ENCODE measurements around the gene NOTUM. TPM values are rescaled to one million over a fixed set of nuclear protein-coding genes. Genes with fewer than 3 reads are reported as not detected.

The NOTUM gene
- total and polyA plus RNA-seq, 2 of the 4 experiments (the other 2 are of a cell fraction), result 0.05 TPM; not detected in 1

DNA sequence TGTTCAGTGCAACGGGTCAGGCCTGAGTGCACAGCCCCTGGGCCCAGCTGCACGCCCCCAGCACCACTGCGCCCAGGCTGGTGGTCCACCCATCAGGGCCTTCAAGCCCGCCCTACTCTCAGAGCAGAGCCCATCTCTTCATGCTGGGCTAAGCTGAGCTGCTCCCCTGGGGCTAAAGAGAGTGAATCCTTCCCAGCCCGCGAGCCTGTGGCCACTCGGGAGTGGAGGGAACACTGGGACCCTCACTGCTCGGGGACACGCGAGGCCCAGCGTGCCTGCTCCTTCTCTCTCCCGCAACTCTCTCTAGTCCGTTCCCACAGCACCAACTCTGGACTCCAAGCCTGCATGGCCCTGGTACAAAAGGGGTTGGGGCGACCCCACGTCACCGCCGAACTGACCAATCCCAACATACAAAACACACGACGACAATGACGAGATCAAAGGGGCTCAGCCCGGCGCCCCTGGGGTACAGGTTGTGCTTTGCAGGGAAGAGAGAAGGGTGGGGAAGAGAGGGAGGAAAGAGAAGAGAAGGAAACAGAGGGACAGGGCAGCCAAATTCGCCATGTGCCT, 38.9 kb downstream of the NOTUM start:
- Histone ChIP-seq H3K4me3 (ENCODE audit: insufficient read depth, low read depth, low read length) (no peak overlapping the region), H3K9me3 (ENCODE audit: control insufficient read depth, insufficient read depth, low read length) (no peaks in the 10 kb centered on the region), H3K4ac (ENCODE audit: low read depth, low read length) (no peak overlapping the region; the same call in 1 of the 2 replicates), H4K20me1 (ENCODE audit: insufficient read depth, low read length) (peaks cover 86% of the 10 kb centered on the region), H3K27ac (ENCODE audit: insufficient read depth, low read length) (no peak overlapping the region), H3K4me2 (ENCODE audit: low read depth, low read length) (no peak overlapping the region; the same call in 1 of the 2 replicates), H3K18ac (ENCODE audit: low read depth, low read length) (no peak overlapping the region), H3K4me1 (ENCODE audit: control insufficient read depth, insufficient read depth, low read length) (peaks cover 36% of the 10 kb centered on the region), H3K36me3 (ENCODE audit: control insufficient read depth, insufficient read depth, low read length) (peaks cover 32% of the 10 kb centered on the region), H4K91ac (ENCODE audit: insufficient read depth, low read depth, low read length) (no peak overlapping the region), H2AK9ac (replicated peaks; ENCODE audit: low read depth, low read length, poor library complexity) (no peak overlapping the region), H4K5ac (ENCODE audit: low read depth, low read length) (no peak overlapping the region; the same call in 1 of the 2 replicates), H2BK15ac (ENCODE audit: low read depth, low read length) (no peak overlapping the region), H3K9me1 (ENCODE audit: insufficient read depth, low read length) (peaks cover 22% of the 10 kb centered on the region), H2BK20ac (ENCODE audit: low read depth, low read length) (no peak overlapping the region), H2BK5ac (ENCODE audit: low read depth, low read length, poor library complexity, severe bottlenecking) (peak overlapping the region; percentile 11), H3K79me1 (ENCODE audit: low read depth in 1 of 2, low read length in 2 of 2) (peaks cover 13 to 76% of the 10 kb centered on the region in 2 experiments), H2BK120ac (ENCODE audit: low read depth, low read length) (no peak overlapping the region), H4K8ac (ENCODE audit: low read depth in 2 of 2, low read length in 2 of 2) (no peak overlapping the region), H3K9ac (ENCODE audit: low read depth, low read length) (no peak overlapping the region), H2AK5ac (ENCODE audit: low read depth, low read length) (0 out of 2 replicates have a peak overlapping the region, but pooled peaks have one; percentile 52), H3K14ac (replicated peaks; ENCODE audit: low read depth, low read length) (no peak overlapping the region), H3K56ac (ENCODE audit: extremely low read depth, insufficient read depth, low read length) (no peak overlapping the region), H3K23ac (ENCODE audit: low read depth, low read length) (no peak overlapping the region), H3K27me3 (ENCODE audit: control insufficient read depth, insufficient read depth, low read length) (no peaks in the 10 kb centered on the region), H2AFZ (replicated peaks; ENCODE audit: low read length, poor library complexity) (no peak overlapping the region)
- ChIA-PET CTCF (no interaction called here), POLR2A (ENCODE audit: unreplicated experiment) (no interaction called here)
- DNase-seq, result no peak
- ATAC-seq (ENCODE audit: low read depth), result no peak
- WGBS, 2 experiments (ENCODE audit: extremely low coverage in 2 of 2, insufficient read length in 1 of 2), result 92% methylated on average over 8 of the region's 23 CpGs; no CpG with 5 or more reads in 1 of the 2 experiments
- in situ Hi-C loops (cut with MboI; ENCODE audit: low sequenced_read_pairs) (no loop called here), intact Hi-C loops (cut with micrococcal nuclease) (no loop called here), dilution Hi-C loops (cut with HindIII; ENCODE audit: low sequenced_read_pairs, unreplicated experiment) (no loop called here)
- TF ChIP-seq RAD21 (IDR thresholded peaks at IDR 0.05; ENCODE audit: low read length) (no peak), MXI1 (IDR thresholded peaks at IDR 0.05; ENCODE audit: borderline replicate concordance, low read depth, low read length) (no peak), FOS (IDR thresholded peaks at IDR 0.05; ENCODE audit: low read depth, low read length) (no peak), CEBPB (IDR thresholded peaks at IDR 0.05; ENCODE audit: low read depth, low read length) (no peak), CTCF (conservative IDR thresholded peaks at IDR 0.05; ENCODE audit: low read depth, low read length) (no peak), SMC3 (IDR thresholded peaks at IDR 0.05; ENCODE audit: low read depth, low read length) (no peak), USF2 (IDR thresholded peaks at IDR 0.05; ENCODE audit: low read depth, low read length) (no peak), BHLHE40 (IDR thresholded peaks at IDR 0.05; ENCODE audit: low read depth, low read length) (no peak), MAFK (IDR thresholded peaks at IDR 0.05; ENCODE audit: low read depth, low read length) (no peak), RFX5 (IDR thresholded peaks at IDR 0.05; ENCODE audit: low read depth, low read length) (no peak), MAZ (IDR thresholded peaks at IDR 0.05; ENCODE audit: borderline replicate concordance, low read depth, low read length) (no peak), NFE2L2 (IDR thresholded peaks at IDR 0.05; ENCODE audit: low read depth, low read length) (no peak), POLR2A (IDR thresholded peaks at IDR 0.05; ENCODE audit: low read depth, low read length) (no peak), RCOR1 (IDR thresholded peaks at IDR 0.05; ENCODE audit: insufficient replicate concordance, low read length) (no peak), CHD1 (IDR thresholded peaks at IDR 0.05; ENCODE audit: low read depth, low read length) (no peak)
- TF ChIP-seq, protein P1, sequence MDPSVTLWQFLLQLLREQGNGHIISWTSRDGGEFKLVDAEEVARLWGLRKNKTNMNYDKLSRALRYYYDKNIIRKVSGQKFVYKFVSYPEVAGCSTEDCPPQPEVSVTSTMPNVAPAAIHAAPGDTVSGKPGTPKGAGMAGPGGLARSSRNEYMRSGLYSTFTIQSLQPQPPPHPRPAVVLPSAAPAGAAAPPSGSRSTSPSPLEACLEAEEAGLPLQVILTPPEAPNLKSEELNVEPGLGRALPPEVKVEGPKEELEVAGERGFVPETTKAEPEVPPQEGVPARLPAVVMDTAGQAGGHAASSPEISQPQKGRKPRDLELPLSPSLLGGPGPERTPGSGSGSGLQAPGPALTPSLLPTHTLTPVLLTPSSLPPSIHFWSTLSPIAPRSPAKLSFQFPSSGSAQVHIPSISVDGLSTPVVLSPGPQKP (IDR thresholded peaks at IDR 0.05; ENCODE audit: borderline replicate concordance, low read depth, low read length), result no peak
- BruUV-seq (replicated peaks), result no TSS peak
